GM19240 (cell line): Measurements from ENCODE around the gene ASGR1.
"Not testable (repeated sequence)": the region's sequence is repeated elsewhere in the genome, so short reads cannot be mapped to it uniquely, and the experiment has no call there.

Source experiments
- DNase-seq: peaks from one replicate; pipeline ENCODE4 v3.0.0; 2011; ENCODE audit warnings: low spot score; ENCODE audit not compliant: insufficient read length

ASGR1 gene

GRCh38 chr17:7166873-7167272, 12.3 kb downstream of the ASGR1 start:
- DNase-seq: no peak

GRCh38 chr17:7159571-7159970, 19.6 kb downstream of the ASGR1 start:
- not testable (repeated sequence) for DNase-seq

- not testable (repeated sequence) for DNase-seq
Measured at GRCh38 chr17:7158424-7158823, 20.7 kb downstream of the ASGR1 start.

- DNase-seq: no peak
Measured at GRCh38 chr17:7156342-7156940, 22.7 kb downstream of the ASGR1 start.

GRCh38 chr17:7147772-7148171, 31.4 kb downstream of the ASGR1 start:
- DNase-seq: no peak

- DNase-seq: no peak
Measured at GRCh38 chr17:7146115-7146514, 33.1 kb downstream of the ASGR1 start.

- DNase-seq: no peak
Measured at GRCh38 chr17:7144213-7144612, 35.0 kb downstream of the ASGR1 start.

- DNase-seq: no peak
Measured at GRCh38 chr17:7141824-7142223, 37.3 kb downstream of the ASGR1 start.

- no peak for DNase-seq
Measured at GRCh38 chr17:7139400-7139799, 39.8 kb downstream of the ASGR1 start.

GRCh38 chr17:7138800-7139381, 40.3 kb downstream of the ASGR1 start:
- no peak for DNase-seq

- DNase-seq: no peak
Measured at GRCh38 chr17:7137171-7137943, 41.8 kb downstream of the ASGR1 start.

GRCh38 chr17:7136266-7136877, 42.8 kb downstream of the ASGR1 start:
- no peak for DNase-seq

- no peak for DNase-seq
Measured at GRCh38 chr17:7133916-7134315, 45.3 kb downstream of the ASGR1 start.

GRCh38 chr17:7133424-7133823, 45.7 kb downstream of the ASGR1 start:
- DNase-seq: no peak

GRCh38 chr17:7132511-7133094, 46.6 kb downstream of the ASGR1 start:
- peak; percentile 43 for DNase-seq

- DNase-seq: no peak
Measured at GRCh38 chr17:7131423-7131791, 47.8 kb downstream of the ASGR1 start.

- no peak for DNase-seq
Measured at GRCh38 chr17:7130621-7131422, 48.3 kb downstream of the ASGR1 start.

GRCh38 chr17:7129311-7129710, 49.9 kb downstream of the ASGR1 start:
- DNase-seq: no peak

- DNase-seq: no peak
Measured at GRCh38 chr17:7128160-7128559, 51.0 kb downstream of the ASGR1 start.

GRCh38 chr17:7127501-7127900, 51.7 kb downstream of the ASGR1 start:
- not testable (repeated sequence) for DNase-seq

- DNase-seq: not testable (repeated sequence)
Measured at GRCh38 chr17:7126386-7126785, 52.8 kb downstream of the ASGR1 start.
